HG02943 (cell line): ENCODE results near the gene BIN1.

Experiments used
- ATAC-seq: cut with Tn5 transposase; IDR thresholded peaks from one replicate; pipeline ENCODE4 v1.9.1; 2021; ENCODE audit warnings: mild to moderate bottlenecking, low read depth, moderate library complexity; ENCODE audit not compliant: unreplicated experiment

BIN1 gene

GRCh38 chr2:127008265-127009015, 98.5 kb downstream of the BIN1 start:
- ATAC-seq = no peak

- no peak for ATAC-seq
Measured at GRCh38 chr2:127007652-127008051, 99.3 kb downstream of the BIN1 start.

- ATAC-seq = no peak
Measured at GRCh38 chr2:127006962-127007361, 100.0 kb downstream of the BIN1 start.

- ATAC-seq = no peak
Measured at GRCh38 chr2:127004893-127005600, 101.9 kb downstream of the BIN1 start.

- ATAC-seq = no peak
Measured at GRCh38 chr2:127003070-127003800, 103.7 kb downstream of the BIN1 start.

GRCh38 chr2:127001751-127002150, 105.2 kb downstream of the BIN1 start:
- ATAC-seq = no peak

GRCh38 chr2:127000937-127001336, 106.0 kb downstream of the BIN1 start:
- ATAC-seq = no peak

GRCh38 chr2:127000194-127000593, 106.8 kb downstream of the BIN1 start:
- no peak for ATAC-seq

GRCh38 chr2:126999106-126999756, 107.7 kb downstream of the BIN1 start:
- no peak for ATAC-seq

- ATAC-seq = no peak
Measured at GRCh38 chr2:126998486-126998885, 108.5 kb downstream of the BIN1 start.
